A549 treated with Hydrocortisone at 1 μM for 4 hours (cell line): ENCODE measurements around the gene SETD1B. TPM values are rescaled to one million over a fixed set of nuclear protein-coding genes. Genes with fewer than 3 reads are reported as not detected.

Experiments used
- total RNA-seq: library from RNA; stranded (reverse); fragments of 200-300 nt; extraction: Qiagen RNA extraction; gene quantifications from 5 replicates; pipeline ENCODE4 v1.2.3, GENCODE V29; 2022

SETD1B gene
- 11.0 to 12.2 TPM (median 11.8 TPM) in 5 replicates for total RNA-seq

DNA sequence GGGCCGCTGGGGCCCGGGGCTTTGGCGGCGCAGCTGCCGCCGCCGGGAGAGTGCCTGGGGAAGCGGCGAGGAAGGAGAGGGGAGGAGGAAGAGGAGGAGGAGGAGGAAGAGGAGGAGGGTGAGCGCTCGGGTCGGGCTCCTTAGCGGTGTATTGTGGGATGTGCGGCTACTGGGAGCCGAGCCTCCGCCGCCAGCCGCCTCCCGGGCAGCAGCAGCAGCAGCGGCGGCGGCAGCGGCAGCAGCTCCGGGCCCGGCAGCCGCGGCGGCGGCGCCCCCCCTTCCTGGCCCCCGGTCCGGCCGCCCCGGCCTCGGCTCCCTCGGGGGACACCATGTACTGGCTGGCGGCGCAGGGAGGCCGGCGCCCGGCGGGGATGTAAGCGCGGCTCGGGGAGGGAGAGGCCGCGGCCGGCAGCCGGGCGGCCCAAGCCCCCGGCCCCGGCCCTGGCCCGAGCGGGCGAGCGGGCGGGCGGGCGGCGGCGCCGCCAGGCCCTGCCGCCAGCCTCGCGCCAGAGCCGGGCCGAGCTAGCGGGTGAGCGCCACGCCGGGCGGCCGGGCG, at the start of gene SETD1B:
SETD1B (plus strand) TSS at position 149 of the 556 bp plus-strand sequence. CDS start 729 bp downstream, outside the sequence.

GRCh38 chr12:121793440-121793837, 10.4 kb upstream of the SETD1B start, which contains the start of gene RHOF:
TSS of gene RHOF (minus strand) at chr12:121793688. CDS start at chr12:121793633, 55 bp downstream.

DNA sequence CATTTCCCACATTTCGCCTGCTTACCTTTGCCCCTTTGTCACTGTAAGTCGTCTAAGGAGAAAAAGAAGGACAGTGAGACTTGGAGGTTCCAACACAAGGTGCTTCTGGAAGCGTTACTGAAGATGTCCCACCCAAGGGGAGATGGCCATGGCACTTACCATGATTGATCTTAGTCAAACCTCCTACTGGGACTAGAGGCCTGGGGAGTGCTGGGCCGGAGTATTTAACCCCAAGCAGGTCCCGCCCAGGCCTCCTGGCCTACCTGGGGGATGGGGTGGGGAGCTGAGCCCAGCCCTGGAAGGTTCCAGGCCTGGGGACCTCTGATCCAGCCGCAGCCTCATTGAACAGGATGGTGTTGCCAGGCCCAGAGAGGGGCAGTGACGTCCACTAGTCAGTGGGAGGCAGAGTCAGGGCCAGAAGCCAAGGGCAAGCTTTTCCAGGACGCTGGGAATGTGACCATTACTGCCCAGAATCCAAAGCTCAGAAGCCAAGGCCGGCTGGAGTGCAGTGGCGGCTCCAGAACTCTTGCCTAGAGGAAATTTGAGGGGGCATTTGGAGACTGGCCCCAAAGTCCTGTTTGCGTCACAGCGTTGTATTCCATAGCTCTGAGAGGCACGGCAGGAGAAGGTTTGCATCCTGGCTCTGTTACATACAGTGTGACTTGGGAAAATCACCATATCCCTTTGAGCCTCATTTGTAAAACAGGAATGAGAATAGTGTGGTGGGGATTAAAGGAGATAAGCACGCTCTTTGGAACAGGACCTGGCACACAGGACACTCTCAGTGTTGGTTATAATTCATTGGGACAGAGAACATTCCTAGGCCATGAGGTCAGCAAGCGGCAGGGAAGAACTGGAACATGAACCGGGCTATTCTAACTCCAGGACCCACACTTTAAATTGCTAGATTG, 55.1 kb downstream of the SETD1B start, which contains the start of gene HPD:
HPD (minus strand) TSS at position 198 of the 911 bp plus-strand sequence; CDS start at position 162, 36 bp downstream.

Other genes starting within 250 kb of the SETD1B start
- 17.7 to 21.0 TPM (median 20.3 TPM) in 5 replicates for gene KDM2B, start 223.0 kb upstream of the SETD1B start, total RNA-seq
- 20.3 to 35.6 TPM (median 32.0 TPM) in 5 replicates for gene ORAI1, start 177.5 kb upstream of the SETD1B start, total RNA-seq
- gene MORN3, start 134.4 kb upstream of the SETD1B start, total RNA-seq, result 0.08 to 0.39 TPM (median 0.26 TPM) in 5 replicates
- gene TMEM120B, start 91.3 kb upstream of the SETD1B start, total RNA-seq, result 13.2 to 18.7 TPM (median 16.0 TPM) in 5 replicates
- gene RHOF, start 10.3 kb upstream of the SETD1B start, total RNA-seq, result 82.6 to 96.9 TPM (median 89.9 TPM) in 5 replicates
- 1.4 to 2.1 TPM (median 1.9 TPM) in 5 replicates for gene HPD, start 54.9 kb downstream of the SETD1B start, total RNA-seq
- gene PSMD9, start 84.8 kb downstream of the SETD1B start, total RNA-seq, result 116 to 162 TPM (median 126 TPM) in 5 replicates
- gene CFAP251, start 114.6 kb downstream of the SETD1B start, total RNA-seq, result 0.85 to 1.7 TPM (median 1.3 TPM) in 5 replicates
- gene BCL7A, start 217.9 kb downstream of the SETD1B start, total RNA-seq, result 9.3 to 12.4 TPM (median 11.3 TPM) in 5 replicates